Neural cell (in vitro differentiated cells): Measurements from ENCODE around the gene PHOSPHO1.

ENCODE experiments used
- CTCF ChIP-seq: fragments of 450-650 bp; IDR thresholded peaks from 2 replicates; pipeline ENCODE4 v1.5.1; 2014; ENCODE audit warnings: antibody characterized with exemption, mild to moderate bottlenecking, moderate library complexity; ENCODE audit not compliant: poor library complexity, severe bottlenecking
- EZH2 ChIP-seq: fragments of 200-600, 300-800 bp; shearing (Covaris generic), sonication (generic); IDR thresholded peaks from 2 replicates; pipeline ENCODE4 v1.6.1; 2014; ENCODE audit warnings: antibody characterized with exemption, low read length, borderline replicate concordance, mild to moderate bottlenecking; ENCODE audit not compliant: insufficient read depth, poor library complexity, severe bottlenecking
- RAD21 ChIP-seq: fragments of 450-650 bp; conservative IDR thresholded peaks from 2 replicates; pipeline ENCODE4 v1.6.1; 2014; ENCODE audit warnings: antibody characterized with exemption, mild to moderate bottlenecking, moderate library complexity
- TAF1 ChIP-seq: IDR thresholded peaks from 2 replicates; pipeline ENCODE4 v1.6.1; 2012; ENCODE audit warnings: low read depth

GRCh38 chr17:49201481-49201927 lies 29.1 kb downstream of the PHOSPHO1 start:
- TF ChIP-seq TAF1, result no peak
- no peak for TF ChIP-seq EZH2
- TF ChIP-seq CTCF, result no peak
- TF ChIP-seq RAD21, result no peak
